ENCODE data around the gene TEX13D.

The TEX13D gene

GRCh38 chrX:124343016-124343415 lies 10.6 kb downstream of the TEX13D start:
- Histone ChIP-seq H3K27ac (replicated peaks) (no peak overlapping the region), H3K27me3 (ENCODE audit: insufficient read depth, poor library complexity, severe bottlenecking) (no peaks in the 10 kb centered on the region), H3K4me3 (replicated peaks; ENCODE audit: insufficient read depth, low read length) (no peak overlapping the region)
- TF ChIP-seq POLR2AphosphoS5 (IDR thresholded peaks at IDR 0.05; ENCODE audit: low read depth) (no peak), CTCF (IDR thresholded peaks at IDR 0.05; ENCODE audit: insufficient read depth, low read length) (no peak), SPI1 (IDR thresholded peaks at IDR 0.05; ENCODE audit: borderline replicate concordance, low read depth) (no peak), GABPA (IDR thresholded peaks at IDR 0.05; ENCODE audit: low read depth) (no peak), REST (IDR thresholded peaks at IDR 0.05; ENCODE audit: insufficient replicate concordance, low read depth) (no peak)
- no peak for DNase-seq (ENCODE audit: low read depth in 1 of 2, low spot score in 1 of 2)

- TF ChIP-seq POLR2AphosphoS5 (IDR thresholded peaks at IDR 0.05; ENCODE audit: low read depth) = no peak
- TF ChIP-seq CTCF (IDR thresholded peaks at IDR 0.05; ENCODE audit: insufficient read depth, low read length) = no peak
- TF ChIP-seq SPI1 (IDR thresholded peaks at IDR 0.05; ENCODE audit: borderline replicate concordance, low read depth) = no peak
- no peak for TF ChIP-seq REST (IDR thresholded peaks at IDR 0.05; ENCODE audit: insufficient replicate concordance, low read depth)
- no peak for TF ChIP-seq GABPA (IDR thresholded peaks at IDR 0.05; ENCODE audit: low read depth)
- Histone ChIP-seq H3K27me3 (ENCODE audit: insufficient read depth, poor library complexity, severe bottlenecking) (no peaks in the 10 kb centered on the region), H3K27ac (replicated peaks) (no peak overlapping the region), H3K4me3 (replicated peaks; ENCODE audit: insufficient read depth, low read length) (no peak overlapping the region)
- DNase-seq (ENCODE audit: low read depth in 1 of 2, low spot score in 1 of 2) = no peak
Measured at GRCh38 chrX:124344246-124344645, 11.8 kb downstream of the TEX13D start.

GRCh38 chrX:124346117-124346876 lies 13.8 kb downstream of the TEX13D start, which contains the start of gene SH2D1A:
SH2D1A (plus strand) TSS chrX:124346563; CDS start chrX:124346643, 80 bp downstream.
- DNase-seq (ENCODE audit: low read depth in 1 of 2, low spot score in 1 of 2) = peak in 1 of 2 experiments; percentile 3
- H3K27ac ChIP-seq (replicated peaks) = no peak within 1 kb of the TSS
- TF ChIP-seq SPI1 (IDR thresholded peaks at IDR 0.05; ENCODE audit: borderline replicate concordance, low read depth) = no peak
- TF ChIP-seq GABPA (IDR thresholded peaks at IDR 0.05; ENCODE audit: low read depth) = no peak
- no peak for TF ChIP-seq REST (IDR thresholded peaks at IDR 0.05; ENCODE audit: insufficient replicate concordance, low read depth)
- TF ChIP-seq POLR2AphosphoS5 (IDR thresholded peaks at IDR 0.05; ENCODE audit: low read depth) = no peak
- no peak for TF ChIP-seq CTCF (IDR thresholded peaks at IDR 0.05; ENCODE audit: insufficient read depth, low read length)
- H3K4me3 ChIP-seq (replicated peaks; ENCODE audit: insufficient read depth, low read length) = no peak within 1 kb of the TSS
- H3K27me3 ChIP-seq (ENCODE audit: insufficient read depth, poor library complexity, severe bottlenecking) = no peaks in the 10 kb centered on the region
